B cell (primary cell): ENCODE data around the gene DEFB118. TPM values are rescaled to one million over a fixed set of nuclear protein-coding genes. Genes with fewer than 3 reads are reported as not detected.

ENCODE experiments used
- ATAC-seq: fragments of 200-7000 bp; cut with Tn5 transposase; one replicate; pipeline ENCODE4 v1.10.0; 2021; ENCODE audit warnings: low read depth, mild to moderate bottlenecking, moderate number of reproducible peaks, moderate library complexity
- CTCF ChIA-PET: fragments of 350-600 bp; sonication (Branson Sonifier 250); formaldehyde crosslinking; loops from one replicate; lab custom pipeline; 2021; ENCODE audit warnings: antibody characterized with exemption, inconsistent platforms; lab: Charles Lee
- POLR2A ChIA-PET: fragments of 350-600 bp; sonication (Branson Sonifier 250); formaldehyde crosslinking; loops from one replicate; lab custom pipeline; 2021; ENCODE audit warnings: antibody characterized with exemption; lab: Charles Lee
- DNase-seq: peaks from one replicate; pipeline ENCODE4 v3.0.0; 2013
- H2AFZ ChIP-seq: 2 replicates; pipeline ENCODE4 v1.6.1; 2012; ENCODE audit warnings: mild to moderate bottlenecking, low read depth, low read length; ENCODE audit not compliant: insufficient read depth, poor library complexity, severe bottlenecking
- H3K27ac ChIP-seq, 2 donors: 1 replicate in 1 of 2; 2 replicates in 1 of 2; pipeline ENCODE4 v1.5.1; 2012 to 2013; ENCODE audit warnings: low read length in 2 of 2, mild to moderate bottlenecking in 2 of 2, moderate library complexity in 1 of 2
- H3K27me3 ChIP-seq, 4 experiments: fragments of 200-600 bp in 1 of 4; sonication (generic) in 1 of 4; replicated peaks in 1 of 4; 1 replicate in 2 of 4; 2 replicates in 2 of 4; pipeline versions ENCODE4 v1.6.1 to v1.7.0; 2013 to 2016; ENCODE audit warnings: low read length in 3 of 4, mild to moderate bottlenecking in 2 of 4, mixed read lengths in 1 of 4, moderate library complexity in 1 of 4; ENCODE audit not compliant: insufficient read depth in 4 of 4, control insufficient read depth in 3 of 4; ENCODE audit errors: control extremely low read depth in 1 of 4
- H3K36me3 ChIP-seq, 2 experiments: replicated peaks in 1 of 2; 1 replicate in 1 of 2; 2 replicates in 1 of 2; pipeline versions ENCODE4 v1.6.1 to v1.7.1; 2013; ENCODE audit warnings: low read length in 1 of 2; ENCODE audit not compliant: insufficient read depth in 2 of 2, control insufficient read depth in 1 of 2; ENCODE audit errors: control extremely low read depth in 1 of 2, extremely low read depth in 1 of 2
- H3K4me1 ChIP-seq, 2 donors: fragments of 200-600 bp in 1 of 2; sonication (generic) in 1 of 2; 1 replicate in 1 of 2; 2 replicates in 1 of 2; pipeline versions ENCODE4 v1.5.1 to v1.6.1; 2013 to 2017; ENCODE audit warnings: low read length in 2 of 2; ENCODE audit not compliant: control insufficient read depth in 2 of 2, insufficient read depth in 2 of 2
- H3K4me2 ChIP-seq: replicated peaks from 2 replicates; pipeline ENCODE3; 2012; ENCODE audit warnings: mild to moderate bottlenecking, low read depth, low read length; ENCODE audit not compliant: poor library complexity, severe bottlenecking
- H3K4me3 ChIP-seq, 5 experiments: fragments of 200-600 bp in 1 of 5; sonication (generic) in 1 of 5; 1 replicate in 3 of 5; 2 replicates in 2 of 5; pipeline versions ENCODE4 v1.5.1 to v1.7.0; 2011 to 2016; ENCODE audit warnings: low read length in 4 of 5, mild to moderate bottlenecking in 4 of 5, low read depth in 2 of 5, control low read depth in 1 of 5, moderate library complexity in 1 of 5; ENCODE audit not compliant: insufficient read depth in 1 of 5; ENCODE audit errors: control extremely low read depth in 1 of 5, extremely low read depth in 1 of 5
- H3K79me2 ChIP-seq: fragments of 200-600 bp; sonication (generic); one replicate; pipeline ENCODE4 v1.6.0; 2016; ENCODE audit warnings: low read length; ENCODE audit not compliant: control insufficient read depth, insufficient read depth
- H3K9ac ChIP-seq: fragments of 200-600 bp; sonication (generic); 2 replicates; pipeline ENCODE4 v1.6.1; 2017; ENCODE audit warnings: mild to moderate bottlenecking, low read length, moderate library complexity
- H3K9me3 ChIP-seq, 3 donors: one replicate each; pipeline versions ENCODE4 v1.6.1 to v1.7.1; 2013; ENCODE audit warnings: low read length in 2 of 3; ENCODE audit not compliant: control insufficient read depth in 2 of 3, insufficient read depth in 1 of 3; ENCODE audit errors: control extremely low read depth in 1 of 3
- H4K20me1 ChIP-seq: 2 replicates; pipeline ENCODE4 v1.6.0; 2012; ENCODE audit warnings: mild to moderate bottlenecking, low read length; ENCODE audit not compliant: insufficient read depth, control insufficient read depth, poor library complexity, severe bottlenecking
- H3K27ac Mint-ChIP-seq: one replicate; pipeline ENCODE4 v1.8.0; 2021; ENCODE audit warnings: mixed read lengths
- H3K27me3 Mint-ChIP-seq: one replicate; pipeline ENCODE4 v1.8.0; 2021; ENCODE audit warnings: mixed read lengths
- H3K4me1 Mint-ChIP-seq: one replicate; pipeline ENCODE4 v1.8.0; 2021; ENCODE audit warnings: mixed read lengths
- H3K4me3 Mint-ChIP-seq: one replicate; pipeline ENCODE4 v1.8.0; 2021; ENCODE audit warnings: mixed read lengths
- H3K9me3 Mint-ChIP-seq: one replicate; pipeline ENCODE4 v1.8.0; 2022; ENCODE audit warnings: mixed read lengths; ENCODE audit not compliant: insufficient read depth
- EZH2 ChIP-seq: IDR thresholded peaks from 2 replicates; pipeline ENCODE4 v1.6.1; 2012; ENCODE audit warnings: borderline replicate concordance, low read depth, mild to moderate bottlenecking, moderate library complexity, low read length; ENCODE audit not compliant: insufficient read depth, poor library complexity, severe bottlenecking
- WGBS: methylation state at CpG from one replicate; pipeline ENCODE4 v1.1.5; 2013; ENCODE audit warnings: missing lambda C conversion rate; ENCODE audit not compliant: insufficient coverage; 5-methylcytosine and 5-hydroxymethylcytosine counted together
- intact Hi-C: fragments of 100-400 bp; cut with micrococcal nuclease; formaldehyde crosslinking; loops from one replicate; pipeline ENCODE4 v1.10.0; 2022
- polyA plus RNA-seq: library from polyadenylated mRNA; depleted of rRNA; stranded (reverse); fragments of >200 nt; gene quantifications from 2 replicates; pipeline ENCODE4 v1.2.3, GENCODE V29; 2012
- total RNA-seq, 2 donors: library from RNA; stranded (reverse); fragments of 120-200 nt in 1 of 2; gene quantifications; 1 replicate in 1 of 2; 2 replicates in 1 of 2; pipeline versions ENCODE4 v1.2.3 to v1.2.4, GENCODE V29; 2013 to 2022
- TF ChIP-seq, protein P1 (sequence below): fragments of 200-600 bp; IDR thresholded peaks from one replicate; pipeline ENCODE4 v1.8.0; 2022; ENCODE audit warnings: antibody characterized with exemption, mild to moderate bottlenecking

The DEFB118 gene
- total and polyA plus RNA-seq, 2 donors (not counting 1 experiment from before 2014, with no cell fraction given) = not detected

DNA sequence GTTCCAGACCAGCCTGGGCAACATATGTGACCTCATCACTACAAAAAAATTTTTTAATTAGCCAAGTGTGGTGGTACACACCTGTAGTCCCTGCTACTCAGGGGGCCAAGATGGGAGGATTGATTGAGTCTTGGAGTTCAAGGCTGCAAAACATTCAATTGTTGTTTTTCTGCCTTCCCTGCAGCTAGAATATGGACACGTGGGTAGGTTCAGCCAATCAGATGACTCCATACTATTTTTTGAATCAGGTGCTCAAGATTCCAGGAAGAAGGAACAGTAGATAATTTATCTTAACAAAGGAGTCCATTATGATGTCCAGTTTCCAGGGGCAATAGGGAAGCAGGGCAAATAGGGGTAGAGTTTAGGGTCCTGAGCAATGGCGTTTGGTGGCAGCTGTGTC is 24.4 kb downstream of the DEFB118 start:
- no peak overlapping the region for H3K9ac ChIP-seq
- H4K20me1 ChIP-seq = no peaks in the 10 kb centered on the region
- H3K27ac Mint-ChIP-seq = no peak overlapping the region
- H3K36me3 ChIP-seq = no peaks in the 10 kb centered on the region
- no peaks in the 10 kb centered on the region for H3K9me3 Mint-ChIP-seq
- WGBS = no CpG with 5 or more reads among the region's 2 CpGs
- no peak for ATAC-seq
- H3K4me3 ChIP-seq = no peak overlapping the region
- TF ChIP-seq EZH2 = no peak
- TF ChIP-seq, protein P1, sequence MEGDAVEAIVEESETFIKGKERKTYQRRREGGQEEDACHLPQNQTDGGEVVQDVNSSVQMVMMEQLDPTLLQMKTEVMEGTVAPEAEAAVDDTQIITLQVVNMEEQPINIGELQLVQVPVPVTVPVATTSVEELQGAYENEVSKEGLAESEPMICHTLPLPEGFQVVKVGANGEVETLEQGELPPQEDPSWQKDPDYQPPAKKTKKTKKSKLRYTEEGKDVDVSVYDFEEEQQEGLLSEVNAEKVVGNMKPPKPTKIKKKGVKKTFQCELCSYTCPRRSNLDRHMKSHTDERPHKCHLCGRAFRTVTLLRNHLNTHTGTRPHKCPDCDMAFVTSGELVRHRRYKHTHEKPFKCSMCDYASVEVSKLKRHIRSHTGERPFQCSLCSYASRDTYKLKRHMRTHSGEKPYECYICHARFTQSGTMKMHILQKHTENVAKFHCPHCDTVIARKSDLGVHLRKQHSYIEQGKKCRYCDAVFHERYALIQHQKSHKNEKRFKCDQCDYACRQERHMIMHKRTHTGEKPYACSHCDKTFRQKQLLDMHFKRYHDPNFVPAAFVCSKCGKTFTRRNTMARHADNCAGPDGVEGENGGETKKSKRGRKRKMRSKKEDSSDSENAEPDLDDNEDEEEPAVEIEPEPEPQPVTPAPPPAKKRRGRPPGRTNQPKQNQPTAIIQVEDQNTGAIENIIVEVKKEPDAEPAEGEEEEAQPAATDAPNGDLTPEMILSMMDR = no peak
- no peak overlapping the region for H3K4me3 Mint-ChIP-seq
- intact Hi-C loops = no loop called here
- H3K27me3 ChIP-seq = no peaks in the 10 kb centered on the region
- H3K4me2 ChIP-seq = no peak overlapping the region
- H2AFZ ChIP-seq = no peak overlapping the region
- POLR2A ChIA-PET = no interaction called here
- no peaks in the 10 kb centered on the region for H3K9me3 ChIP-seq
- H3K27me3 Mint-ChIP-seq = peaks cover 30% of the 10 kb centered on the region
- CTCF ChIA-PET = no interaction called here
- no peaks in the 10 kb centered on the region for H3K4me1 ChIP-seq
- no peak overlapping the region for H3K27ac ChIP-seq
- no peak for DNase-seq
- no peaks in the 10 kb centered on the region for H3K79me2 ChIP-seq
- no peaks in the 10 kb centered on the region for H3K4me1 Mint-ChIP-seq

DNA sequence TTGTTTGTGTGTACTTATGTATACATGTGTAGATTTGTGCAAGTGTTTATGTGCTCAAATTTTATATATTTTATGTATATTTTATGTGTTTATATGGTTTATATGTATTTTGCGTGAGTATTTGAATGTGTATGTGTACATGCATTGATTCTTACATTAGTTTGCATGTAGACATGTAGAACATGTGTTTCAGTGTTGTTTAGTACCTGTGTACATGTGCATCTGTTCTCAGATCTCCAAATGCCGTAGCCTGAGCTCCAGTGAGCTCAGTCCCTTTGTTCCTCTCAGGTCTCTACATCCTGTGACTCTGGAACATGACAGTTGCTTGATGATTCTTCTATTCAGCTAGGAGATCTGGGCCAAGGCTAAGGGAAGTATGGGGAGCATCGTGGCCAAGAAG is 26.5 kb downstream of the DEFB118 start:
- Histone ChIP-seq H3K36me3 (no peaks in the 10 kb centered on the region), H3K4me2 (no peak overlapping the region), H4K20me1 (no peaks in the 10 kb centered on the region), H3K27ac (no peak overlapping the region), H3K4me3 (no peak overlapping the region), H3K79me2 (no peaks in the 10 kb centered on the region), H3K4me1 (no peaks in the 10 kb centered on the region), H3K27me3 (no peaks in the 10 kb centered on the region), H3K9ac (no peak overlapping the region), H3K9me3 (no peaks in the 10 kb centered on the region), H2AFZ (no peak overlapping the region)
- H3K27me3 Mint-ChIP-seq = peaks cover 22% of the 10 kb centered on the region
- H3K4me1 Mint-ChIP-seq = no peaks in the 10 kb centered on the region
- H3K4me3 Mint-ChIP-seq = no peak overlapping the region
- CTCF ChIA-PET = no interaction called here
- H3K27ac Mint-ChIP-seq = no peak overlapping the region
- 54% methylated on average over 3 of the region's 3 CpGs for WGBS
- no peak for TF ChIP-seq EZH2
- TF ChIP-seq, protein P1 = no peak
- DNase-seq (no peak), ATAC-seq (no peak)
- POLR2A ChIA-PET = no interaction called here
- intact Hi-C loops = no loop called here
- H3K9me3 Mint-ChIP-seq = no peaks in the 10 kb centered on the region
